CD4-positive, alpha-beta T cell treated with Interleukin-17A for 1 hour (primary cell): ENCODE measurements around the gene UNC13A.

Experiments used
- DNase-seq: peaks from one replicate; pipeline ENCODE4 v3.0.0-alpha.2; 2020

Gene UNC13A

DNA sequence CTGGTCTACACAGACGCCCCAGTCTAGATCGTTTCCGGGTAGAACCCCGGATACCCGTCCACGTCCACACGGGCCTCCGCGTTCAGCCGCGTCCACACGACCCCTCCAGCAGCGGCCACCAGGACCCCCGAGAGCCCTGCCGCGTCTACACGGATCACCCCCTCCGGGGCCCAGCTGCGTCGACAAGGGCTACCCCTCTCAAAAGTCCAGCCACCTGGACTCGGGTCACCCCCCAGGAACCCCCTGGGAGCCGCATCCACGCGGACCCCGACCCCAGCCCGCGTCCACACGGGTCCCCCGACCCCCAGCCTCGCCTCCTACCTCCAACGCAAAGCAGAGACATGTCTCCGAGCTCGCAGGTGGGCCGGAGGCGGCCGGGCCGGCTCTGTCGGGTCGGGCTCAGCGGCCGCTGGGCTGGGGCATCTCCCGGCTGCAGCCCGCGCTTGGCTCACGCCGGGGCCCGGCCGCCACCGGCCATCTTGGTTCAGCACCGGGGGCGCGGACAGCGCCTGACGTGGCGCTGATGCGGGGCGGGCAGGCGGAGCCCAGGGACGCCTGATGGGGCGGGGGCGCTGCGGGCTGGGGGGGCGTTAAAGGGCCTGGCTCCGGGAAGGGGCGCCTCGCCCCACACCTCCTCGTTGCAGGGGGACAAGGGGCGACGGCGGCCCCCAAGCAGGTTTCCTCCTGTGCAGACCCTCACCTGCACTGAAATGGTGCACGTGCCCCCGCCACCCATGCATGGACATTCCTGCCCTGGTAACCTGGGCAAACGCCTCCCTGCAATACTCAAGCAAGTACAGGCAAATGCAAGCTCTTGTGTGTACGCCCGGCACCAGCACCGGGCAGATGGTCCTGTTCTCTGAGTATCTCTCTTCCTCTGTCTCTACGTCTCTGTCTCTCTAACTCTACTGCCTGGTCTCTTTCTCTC, at the start of gene UNC13A:
Gene UNC13A (minus strand): TSS at position 498 of the 928 bp plus-strand sequence. CDS start 155 bp downstream, at position 343.
- peak; percentile 26 for DNase-seq

DNA sequence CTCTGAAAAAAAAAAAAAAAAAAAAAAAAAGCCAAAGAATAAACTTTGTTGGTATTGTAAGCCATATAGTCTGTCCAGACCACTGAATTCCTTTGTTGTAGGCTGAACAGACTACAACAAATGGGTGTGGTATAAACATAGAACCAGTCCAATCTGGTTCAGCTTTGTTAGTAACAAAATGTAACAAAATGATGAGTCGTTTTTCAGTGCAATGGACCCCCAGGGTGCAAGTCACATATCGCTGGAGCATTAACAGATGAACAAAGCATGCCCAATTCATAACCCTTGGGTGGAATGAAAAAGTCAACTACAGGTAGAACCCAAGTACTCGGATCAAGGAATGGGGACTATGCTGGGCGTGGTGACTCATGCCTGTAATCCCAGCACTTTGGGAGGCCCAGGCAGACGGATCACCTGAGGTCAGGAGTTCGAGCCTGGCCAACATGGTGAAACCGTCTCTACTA, 49.6 kb upstream of the UNC13A start:
- DNase-seq = no peak

DNA sequence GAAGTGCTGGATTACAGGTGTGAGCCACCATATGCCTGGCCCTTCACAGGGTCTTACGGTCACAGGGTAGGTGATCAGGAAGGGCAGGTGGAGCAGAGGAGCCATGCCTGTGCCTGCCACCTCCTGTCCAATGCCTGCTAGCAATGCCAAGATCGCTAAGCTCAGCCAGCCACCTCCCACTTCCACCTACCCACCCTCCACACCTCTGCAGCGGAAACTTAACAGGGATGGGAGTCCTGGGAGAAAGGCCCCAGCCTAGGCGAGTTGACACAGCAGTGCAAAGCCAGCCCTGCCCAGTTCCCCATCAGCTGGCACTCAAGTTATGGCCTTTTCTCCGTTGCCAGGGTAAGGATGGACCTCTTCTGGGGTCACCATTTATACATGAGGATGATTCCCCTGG, 47.3 kb upstream of the UNC13A start:
- no peak for DNase-seq

DNA sequence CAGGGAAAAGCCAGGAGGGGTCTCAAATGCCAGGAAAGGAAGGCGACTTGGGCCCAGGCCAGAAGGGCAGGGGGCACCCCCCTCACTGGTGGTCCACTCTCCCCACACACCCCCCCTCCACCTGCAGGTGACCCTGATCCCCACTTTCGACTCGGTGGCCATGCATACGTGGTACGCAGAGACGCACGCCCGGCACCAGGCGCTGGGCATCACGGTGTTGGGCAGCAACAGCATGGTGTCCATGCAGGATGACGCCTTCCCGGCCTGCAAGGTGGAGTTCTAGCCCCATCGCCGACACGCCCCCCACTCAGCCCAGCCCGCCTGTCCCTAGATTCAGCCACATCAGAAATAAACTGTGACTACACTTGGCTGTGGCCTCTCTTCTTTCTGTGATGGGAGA, 46.0 kb upstream of the UNC13A start:
- DNase-seq = no peak

DNA sequence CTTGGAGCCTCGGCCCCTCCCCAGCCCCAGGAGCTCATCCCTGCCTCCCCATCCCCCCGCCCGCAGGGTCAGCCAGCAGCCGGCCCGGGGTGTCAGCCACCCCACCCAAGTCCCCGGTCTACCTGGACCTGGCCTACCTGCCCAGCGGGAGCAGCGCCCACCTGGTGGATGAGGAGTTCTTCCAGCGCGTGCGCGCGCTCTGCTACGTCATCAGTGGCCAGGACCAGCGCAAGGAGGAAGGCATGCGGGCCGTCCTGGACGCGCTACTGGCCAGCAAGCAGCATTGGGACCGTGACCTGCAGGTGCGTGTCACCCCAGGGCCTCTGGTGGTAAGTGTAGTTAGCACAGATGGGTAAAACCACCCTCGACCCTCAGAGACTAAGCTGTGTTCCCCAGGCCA, 45.0 kb upstream of the UNC13A start:
- no peak for DNase-seq

DNA sequence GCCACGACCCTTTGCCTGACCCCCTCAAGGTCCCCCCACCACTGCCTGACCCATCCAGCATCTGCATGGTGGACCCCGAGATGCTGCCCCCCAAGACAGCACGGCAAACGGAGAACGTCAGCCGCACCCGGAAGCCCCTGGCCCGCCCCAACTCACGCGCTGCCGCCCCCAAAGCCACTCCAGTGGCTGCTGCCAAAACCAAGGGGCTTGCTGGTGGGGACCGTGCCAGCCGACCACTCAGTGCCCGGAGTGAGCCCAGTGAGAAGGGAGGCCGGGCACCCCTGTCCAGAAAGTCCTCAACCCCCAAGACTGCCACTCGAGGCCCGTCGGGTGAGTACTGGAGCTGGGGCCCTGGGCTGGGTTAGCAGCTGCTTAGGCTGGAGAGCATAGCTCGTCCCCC, 39.7 kb upstream of the UNC13A start:
- no peak for DNase-seq

DNA sequence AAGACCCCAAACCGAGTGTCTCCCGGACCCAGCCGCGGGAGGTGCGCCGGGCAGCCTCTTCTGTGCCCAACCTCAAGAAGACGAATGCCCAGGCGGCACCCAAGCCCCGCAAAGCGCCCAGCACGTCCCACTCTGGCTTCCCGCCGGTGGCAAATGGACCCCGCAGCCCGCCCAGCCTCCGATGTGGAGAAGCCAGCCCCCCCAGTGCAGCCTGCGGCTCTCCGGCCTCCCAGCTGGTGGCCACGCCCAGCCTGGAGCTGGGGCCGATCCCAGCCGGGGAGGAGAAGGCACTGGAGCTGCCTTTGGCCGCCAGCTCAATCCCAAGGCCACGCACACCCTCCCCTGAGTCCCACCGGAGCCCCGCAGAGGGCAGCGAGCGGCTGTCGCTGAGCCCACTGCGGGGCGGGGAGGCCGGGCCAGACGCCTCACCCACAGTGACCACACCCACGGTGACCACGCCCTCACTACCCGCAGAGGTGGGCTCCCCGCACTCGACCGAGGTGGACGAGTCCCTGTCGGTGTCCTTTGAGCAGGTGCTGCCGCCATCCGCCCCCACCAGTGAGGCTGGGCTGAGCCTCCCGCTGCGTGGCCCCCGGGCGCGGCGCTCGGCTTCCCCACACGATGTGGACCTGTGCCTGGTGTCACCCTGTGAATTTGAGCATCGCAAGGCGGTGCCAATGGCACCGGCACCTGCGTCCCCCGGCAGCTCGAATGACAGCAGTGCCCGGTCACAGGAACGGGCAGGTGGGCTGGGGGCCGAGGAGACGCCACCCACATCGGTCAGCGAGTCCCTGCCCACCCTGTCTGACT, 39.0 kb upstream of the UNC13A start:
- no peak for DNase-seq

DNA sequence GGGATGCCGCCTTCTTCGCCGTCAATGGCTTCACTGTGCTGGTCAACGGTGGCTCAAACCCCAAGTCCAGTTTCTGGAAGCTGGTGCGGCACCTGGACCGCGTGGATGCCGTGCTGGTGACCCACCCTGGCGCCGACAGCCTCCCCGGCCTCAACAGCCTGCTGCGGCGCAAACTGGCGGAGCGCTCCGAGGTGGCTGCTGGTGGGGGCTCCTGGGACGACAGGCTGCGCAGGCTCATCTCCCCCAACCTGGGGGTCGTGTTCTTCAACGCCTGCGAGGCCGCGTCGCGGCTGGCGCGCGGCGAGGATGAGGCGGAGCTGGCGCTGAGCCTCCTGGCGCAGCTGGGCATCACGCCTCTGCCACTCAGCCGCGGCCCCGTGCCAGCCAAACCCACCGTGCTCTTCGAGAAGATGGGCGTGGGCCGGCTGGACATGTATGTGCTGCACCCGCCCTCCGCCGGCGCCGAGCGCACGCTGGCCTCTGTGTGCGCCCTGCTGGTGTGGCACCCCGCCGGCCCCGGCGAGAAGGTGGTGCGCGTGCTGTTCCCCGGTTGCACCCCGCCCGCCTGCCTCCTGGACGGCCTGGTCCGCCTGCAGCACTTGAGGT, 38.1 kb upstream of the UNC13A start:
- no peak for DNase-seq

DNA sequence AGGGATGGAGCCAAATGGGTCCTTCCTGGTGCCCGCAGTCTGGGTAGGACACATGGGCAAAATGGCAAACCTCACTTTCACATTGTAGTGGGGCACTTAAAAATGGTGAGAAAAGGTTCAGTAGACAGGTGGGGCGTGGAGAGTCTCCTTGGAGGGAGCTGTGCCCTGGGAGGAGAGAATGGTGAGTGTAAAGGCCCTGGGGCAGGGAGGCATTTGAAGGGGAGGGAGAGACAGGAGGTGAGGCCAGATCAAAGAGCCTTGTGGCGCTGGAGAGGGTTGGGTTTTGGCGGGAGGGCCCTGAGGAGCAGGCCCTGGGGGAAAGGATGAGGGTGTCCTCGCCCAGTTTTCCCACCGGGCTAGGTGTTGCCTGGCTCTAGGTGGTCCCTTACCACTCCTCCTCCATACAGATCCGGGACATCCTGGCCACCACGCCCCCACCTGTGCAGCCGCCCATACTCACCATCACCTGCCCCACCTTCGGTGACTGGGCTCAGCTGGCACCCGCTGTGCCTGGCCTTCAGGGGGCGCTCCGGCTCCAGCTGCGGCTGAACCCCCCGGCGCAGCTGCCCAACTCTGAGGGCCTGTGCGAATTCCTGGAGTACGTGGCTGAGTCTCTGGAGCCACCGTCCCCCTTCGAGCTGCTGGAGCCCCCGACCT, 37.4 kb upstream of the UNC13A start:
- DNase-seq = no peak

DNA sequence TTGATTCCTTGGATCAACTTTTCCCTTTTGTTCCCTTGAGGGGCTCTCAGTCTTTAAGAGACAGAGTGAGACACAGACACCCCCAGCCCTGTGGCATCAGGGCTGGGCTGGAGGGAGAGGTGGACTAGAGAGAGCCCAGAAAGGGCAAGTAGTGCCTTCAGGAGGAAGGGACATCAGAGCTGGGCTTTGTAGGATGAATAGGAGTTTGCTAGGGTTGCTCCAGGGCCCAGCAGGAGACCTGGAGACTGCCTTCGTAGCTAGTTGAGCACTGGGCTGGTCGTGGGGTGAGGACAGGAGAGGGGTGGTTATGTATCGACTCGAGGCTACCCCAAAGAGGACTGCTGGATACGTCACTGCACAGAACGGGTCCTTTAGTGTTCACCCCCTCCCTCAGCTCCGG, 36.5 kb upstream of the UNC13A start:
- DNase-seq = no peak

DNA sequence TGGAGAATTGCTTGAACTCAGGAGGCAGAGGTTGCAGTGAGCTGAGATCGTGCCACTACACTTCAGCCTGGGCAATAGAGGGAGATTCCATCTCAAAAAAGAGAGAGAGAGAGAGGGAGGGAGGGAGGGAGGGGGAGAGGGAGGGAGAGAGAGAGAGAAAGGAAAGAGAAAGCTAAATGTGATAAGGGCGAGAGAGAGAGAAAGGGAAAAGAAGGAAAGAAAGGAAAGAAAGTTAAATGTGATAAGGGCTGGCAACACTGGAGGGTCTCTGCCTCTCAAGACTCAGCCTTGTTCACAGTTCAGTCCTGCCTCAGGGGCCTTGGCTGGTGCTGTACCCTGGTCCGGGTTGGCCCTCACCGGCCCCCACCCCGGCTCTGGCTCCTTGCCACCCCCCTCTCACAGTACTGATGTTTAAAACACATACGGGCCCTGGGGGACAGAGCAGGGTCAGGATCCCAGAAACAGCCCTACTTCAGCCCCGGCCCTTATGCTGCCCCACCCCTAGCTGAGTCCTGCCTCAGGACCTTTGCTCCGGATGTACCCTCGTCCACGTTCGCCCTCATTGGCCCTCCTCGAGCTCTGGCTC, 34.6 kb upstream of the UNC13A start:
- no peak for DNase-seq

DNA sequence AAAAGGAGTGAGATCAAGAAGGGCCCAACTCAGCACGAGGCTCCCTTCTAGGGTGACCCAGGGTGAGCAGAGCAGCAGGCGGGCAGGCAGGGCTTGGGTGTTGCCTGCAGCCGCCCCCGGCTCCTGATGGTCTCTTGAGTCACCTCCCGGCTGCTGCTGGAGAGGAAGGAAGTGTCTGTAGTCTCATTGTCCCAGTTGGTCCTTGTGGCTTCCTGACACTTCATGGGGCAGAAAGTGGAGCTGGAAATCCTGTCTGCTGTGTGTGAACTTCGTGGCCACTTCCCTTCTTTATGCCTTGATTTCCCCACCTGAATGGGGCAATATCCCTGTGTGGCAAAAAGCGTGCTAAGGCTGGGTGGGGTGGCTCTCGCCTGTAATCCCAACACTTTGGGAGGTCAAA, 33.7 kb upstream of the UNC13A start:
- no peak for DNase-seq

DNA sequence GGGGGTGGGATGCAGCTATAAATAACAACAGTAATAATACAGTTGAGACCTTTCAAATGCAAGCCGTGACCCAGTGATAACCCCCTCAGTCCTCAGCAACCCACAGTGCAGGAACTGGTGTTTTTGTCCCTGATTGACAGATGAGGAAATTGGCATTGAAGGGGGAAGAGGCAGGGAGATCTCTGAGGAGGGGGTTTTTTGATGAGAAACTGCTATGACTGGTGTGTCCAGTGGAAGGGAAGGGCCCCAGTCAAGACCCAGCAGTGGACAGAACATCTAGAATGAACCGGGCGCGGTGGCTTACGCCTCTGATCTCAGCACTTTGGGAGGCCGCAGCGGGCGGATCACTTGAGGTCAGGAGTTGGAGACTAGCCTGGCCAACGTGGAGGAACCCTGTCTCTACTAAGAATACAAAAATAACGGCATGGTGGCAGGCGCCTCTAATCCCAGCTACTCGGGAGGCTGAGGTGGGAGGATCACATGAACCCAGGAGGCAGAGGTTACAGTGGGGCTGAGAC, 33.0 kb upstream of the UNC13A start:
- no peak for DNase-seq

DNA sequence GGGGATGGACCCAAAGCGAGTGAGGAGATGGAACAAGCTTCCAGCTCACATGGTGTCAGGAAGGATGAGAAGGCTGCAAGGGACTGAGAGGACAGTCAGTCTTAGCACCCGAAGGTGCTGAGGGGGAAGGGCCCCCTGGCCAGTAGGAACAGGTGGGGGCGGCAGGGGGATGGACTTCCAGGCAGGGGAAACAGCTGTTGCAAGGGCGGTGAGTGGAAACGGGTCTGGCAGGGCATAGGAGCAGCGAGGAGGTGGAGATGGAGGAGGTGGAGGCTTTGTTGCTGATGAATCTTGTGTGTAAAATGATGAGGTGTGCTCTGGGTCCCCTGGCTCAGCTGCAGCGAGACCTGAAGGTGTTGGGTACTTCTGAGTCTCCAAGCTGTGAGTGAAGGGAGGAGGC, 32.3 kb upstream of the UNC13A start:
- DNase-seq = no peak

DNA sequence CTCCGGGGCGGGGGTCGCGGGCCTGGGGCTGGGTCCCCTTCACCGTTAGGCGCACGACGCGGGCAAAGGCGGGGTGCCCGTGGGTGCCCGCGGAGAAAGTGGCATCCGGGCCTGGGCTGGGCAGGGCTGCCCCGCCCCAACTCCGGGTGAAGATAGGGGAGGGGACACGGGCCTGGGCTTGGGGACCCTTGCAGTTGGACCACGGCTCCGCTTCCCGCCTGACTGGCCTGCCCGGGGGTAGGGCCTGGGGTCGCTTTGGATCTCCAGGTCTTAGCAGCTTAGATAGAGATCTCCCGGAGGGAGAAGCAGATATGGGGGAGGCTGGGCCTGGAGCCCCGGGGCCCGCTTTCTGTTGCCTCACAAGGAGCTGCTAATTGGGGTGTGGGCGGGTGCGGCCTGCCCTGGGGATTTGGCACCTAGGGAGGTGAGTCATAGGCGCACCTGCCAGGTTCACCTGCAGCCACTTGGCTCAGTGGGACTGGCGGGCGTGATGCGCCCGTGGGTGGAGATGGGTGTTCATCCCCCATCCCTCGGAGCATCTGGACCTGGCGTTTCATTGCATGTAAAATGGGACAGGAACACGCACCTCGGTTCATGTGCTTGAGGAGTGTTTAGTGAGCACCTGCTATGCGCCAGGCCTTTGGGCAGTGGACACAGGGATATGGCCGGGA, 31.7 kb upstream of the UNC13A start:
- DNase-seq = peak; percentile 14

DNA sequence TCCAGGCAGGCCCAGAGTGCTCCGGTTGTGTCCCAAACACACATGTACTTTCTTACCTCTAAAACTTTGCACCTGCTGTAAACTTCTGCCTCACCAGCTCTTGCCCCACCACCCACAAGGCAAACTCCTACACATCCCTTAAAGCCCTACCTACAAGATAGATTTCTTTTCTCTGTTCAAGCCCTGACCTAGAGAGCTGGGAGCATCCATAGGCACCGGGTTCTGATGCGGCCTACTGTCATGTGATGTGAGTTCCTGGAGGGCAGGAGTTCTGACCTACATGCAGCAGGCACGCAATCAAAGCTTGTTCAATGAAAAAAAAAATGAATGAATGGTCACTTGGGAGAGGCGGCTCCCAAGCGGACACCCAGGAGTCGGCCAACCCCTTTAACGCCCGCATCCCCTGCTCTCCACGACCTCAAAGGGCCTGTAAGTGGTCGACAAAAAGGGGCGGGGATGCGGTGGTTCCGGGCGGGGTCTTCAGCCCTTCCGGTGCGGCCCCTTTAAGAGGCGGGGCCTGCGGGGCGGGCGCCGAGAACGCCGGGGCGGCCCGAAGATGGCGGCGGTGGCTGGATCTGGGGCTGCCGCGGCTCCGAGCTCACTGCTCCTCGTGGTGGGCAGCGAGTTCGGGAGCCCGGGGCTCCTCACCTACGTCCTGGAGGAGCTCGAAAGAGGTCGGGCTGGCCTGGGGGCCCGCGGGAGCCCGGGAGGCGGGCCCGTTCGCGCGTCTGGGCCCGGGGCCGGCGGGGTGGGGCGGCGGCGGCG, 31.0 kb upstream of the UNC13A start, which contains the start of gene MAP1S:
Gene MAP1S (plus strand): TSS at position 534 of the 765 bp plus-strand sequence. CDS start 23 bp downstream, at position 557.
- peak; percentile 62 for DNase-seq

DNA sequence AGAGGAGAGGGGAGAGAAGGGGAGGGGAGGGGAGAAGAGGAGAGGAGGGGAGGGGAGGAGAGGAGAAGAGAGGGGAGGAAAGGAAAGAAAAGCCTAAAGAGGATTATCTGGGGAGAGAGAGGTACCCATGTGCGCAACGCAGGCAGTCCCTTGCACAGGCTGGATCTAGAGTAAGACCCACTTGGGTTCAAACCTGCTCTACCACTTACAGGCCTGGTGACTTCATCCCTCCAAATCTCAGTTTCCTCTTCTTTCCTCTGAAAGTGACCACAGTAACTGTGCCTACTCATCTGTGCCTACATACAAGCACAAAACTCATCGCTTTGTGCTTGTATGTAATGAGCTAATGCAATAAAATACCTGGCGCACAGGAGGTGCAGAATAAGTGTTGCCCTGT, 30.4 kb upstream of the UNC13A start:
- DNase-seq = no peak

DNA sequence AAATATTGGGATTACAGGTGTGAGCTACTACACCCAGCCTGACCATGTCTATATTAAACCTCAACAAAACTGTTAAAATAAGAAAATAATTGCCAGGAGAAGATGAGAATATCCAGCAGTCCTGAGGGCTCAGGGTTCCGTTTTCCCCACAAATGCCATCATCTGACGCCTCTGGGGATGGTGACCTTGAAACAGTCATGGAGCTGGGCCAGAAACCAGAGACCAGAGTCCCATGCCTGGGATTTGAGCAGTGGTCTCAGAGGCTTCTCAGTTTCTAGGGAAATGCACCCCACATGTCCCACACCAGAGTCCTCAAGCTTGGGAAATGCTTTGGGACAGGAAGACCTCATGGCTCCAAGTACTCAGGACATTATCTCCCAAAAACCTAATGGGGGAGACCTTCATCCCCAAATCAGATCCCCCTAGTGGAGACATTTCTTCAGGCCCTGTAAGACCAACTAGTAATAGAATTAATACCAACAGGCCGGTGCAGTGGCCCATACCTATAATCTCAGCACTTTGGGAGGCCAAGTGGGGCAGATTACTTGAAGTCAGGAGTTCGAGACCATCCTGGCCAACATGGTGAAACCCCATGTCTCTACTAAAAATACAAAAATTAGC, 28.3 kb upstream of the UNC13A start:
- DNase-seq = no peak

DNA sequence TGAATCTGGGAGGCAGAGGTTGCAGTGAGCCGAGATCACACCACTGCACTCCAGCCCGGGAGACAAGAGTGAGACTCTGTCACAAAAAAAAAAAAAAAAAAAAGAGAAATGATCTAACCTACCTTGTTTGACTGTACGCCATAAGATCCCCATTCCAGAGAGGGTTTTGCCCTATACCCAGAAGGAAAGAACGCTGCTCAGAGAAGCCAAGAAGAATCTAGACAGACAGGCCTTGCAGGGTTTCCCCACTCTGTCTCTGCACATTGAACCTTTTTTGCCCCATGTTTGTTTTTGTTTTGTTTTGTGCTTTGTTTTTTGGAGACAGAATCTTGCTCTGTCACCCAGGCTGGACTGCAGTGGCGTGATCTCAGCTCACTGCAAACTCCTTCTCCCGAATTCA, 23.7 kb upstream of the UNC13A start:
- DNase-seq = no peak

DNA sequence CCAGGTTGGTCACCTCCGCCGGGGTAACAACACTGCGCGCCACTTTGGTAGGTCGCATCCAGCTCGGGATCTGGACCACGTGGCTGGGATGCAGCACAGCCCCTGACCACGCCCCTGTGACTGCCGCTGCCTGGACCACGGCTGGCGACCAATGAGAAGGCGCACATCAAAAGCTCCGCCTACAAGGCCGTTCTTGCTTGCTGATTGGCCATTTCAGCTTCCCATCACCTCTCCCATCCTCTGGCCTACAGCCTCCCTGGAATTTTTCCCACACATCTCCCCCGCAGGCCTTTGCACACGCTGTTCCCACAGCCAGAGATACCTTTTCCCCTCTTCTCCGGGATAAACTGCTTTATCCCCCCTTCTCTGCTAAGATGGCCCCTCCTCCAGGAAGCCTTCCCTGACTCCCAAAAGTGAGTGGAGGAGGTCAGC, 18.6 kb upstream of the UNC13A start:
- no peak for DNase-seq
